MG63 (cell line): ENCODE results near the gene RPS15A. TPM values are rescaled to one million over a fixed set of nuclear protein-coding genes. Genes with fewer than 3 reads are reported as not detected.
"Not testable (repeated sequence)": the region's sequence is repeated elsewhere in the genome, so short reads cannot be mapped to it uniquely, and the experiment has no call there.

Experiments
- DNase-seq: peaks from one replicate; pipeline ENCODE4 v3.0.0-alpha.2; 2020
- H3K27me3 ChIP-seq: fragments of 250-450 bp; sonication (Bioruptor Pico); 2 replicates; pipeline ENCODE4 v1.5.1; 2020; ENCODE audit warnings: mild to moderate bottlenecking, moderate library complexity
- H3K36me3 ChIP-seq: fragments of 250-450 bp; sonication (Bioruptor Pico); 2 replicates; pipeline ENCODE4 v1.5.1; 2020; ENCODE audit warnings: mild to moderate bottlenecking, moderate library complexity
- H3K4me3 ChIP-seq: fragments of 250-450 bp; sonication (Bioruptor Pico); 2 replicates; pipeline ENCODE4 v1.5.1; 2020; ENCODE audit warnings: mild to moderate bottlenecking, moderate library complexity
- H3K9me3 ChIP-seq: fragments of 250-450 bp; sonication (Bioruptor Pico); 2 replicates; pipeline ENCODE4 v1.5.1; 2020; ENCODE audit warnings: mild to moderate bottlenecking, moderate library complexity
- total RNA-seq: library from RNA; depleted of rRNA; stranded (reverse); fragments of >200 nt; shearing (Covaris generic); gene quantifications from 2 replicates; pipeline ENCODE4 v1.2.3, GENCODE V29; 2014; ENCODE audit warnings: low replicate concordance; rRNA removed

The RPS15A gene
- total RNA-seq, 1 experiment from 2014 or later = 1,993 TPM

- H3K27me3 ChIP-seq, H3K4me3 ChIP-seq: not testable (repeated sequence)
Measured at GRCh38 chr16:18776334-18776733, 13.8 kb downstream of the RPS15A start.

GRCh38 chr16:18774651-18775050, 15.5 kb downstream of the RPS15A start:
- H3K36me3 ChIP-seq = peaks cover 11% of the 10 kb centered on the region
- not testable (repeated sequence) for H3K9me3 ChIP-seq, DNase-seq, H3K4me3 ChIP-seq, H3K27me3 ChIP-seq

More at GRCh38 chr16:18776334-18776733, 13.8 kb downstream of the RPS15A start:
- H3K36me3 ChIP-seq = peaks cover 16% of the 10 kb centered on the region
- not testable (repeated sequence) for H3K9me3 ChIP-seq, DNase-seq

- not testable (repeated sequence) for H3K27me3 ChIP-seq, DNase-seq, H3K4me3 ChIP-seq
Measured at GRCh38 chr16:18772171-18772570, 18.0 kb downstream of the RPS15A start.

GRCh38 chr16:18770336-18770962, 19.7 kb downstream of the RPS15A start:
- DNase-seq, H3K36me3 ChIP-seq, H3K4me3 ChIP-seq, H3K9me3 ChIP-seq, H3K27me3 ChIP-seq: not testable (repeated sequence)

More at GRCh38 chr16:18772171-18772570, 18.0 kb downstream of the RPS15A start:
- not testable (repeated sequence) for H3K9me3 ChIP-seq, H3K36me3 ChIP-seq

- H3K9me3 ChIP-seq, H3K4me3 ChIP-seq, H3K27me3 ChIP-seq, H3K36me3 ChIP-seq, DNase-seq: not testable (repeated sequence)
Measured at GRCh38 chr16:18767217-18767616, 22.9 kb downstream of the RPS15A start.

GRCh38 chr16:18762713-18763112, 27.4 kb downstream of the RPS15A start:
- H3K9me3 ChIP-seq, H3K36me3 ChIP-seq, H3K4me3 ChIP-seq, DNase-seq, H3K27me3 ChIP-seq: not testable (repeated sequence)

GRCh38 chr16:18759598-18760520, 30.3 kb downstream of the RPS15A start:
- H3K27me3 ChIP-seq, H3K36me3 ChIP-seq, H3K9me3 ChIP-seq, H3K4me3 ChIP-seq: not testable (repeated sequence)
- DNase-seq = peak; percentile 16

GRCh38 chr16:18757960-18758660, 32.0 kb downstream of the RPS15A start:
- H3K4me3 ChIP-seq, DNase-seq, H3K27me3 ChIP-seq, H3K36me3 ChIP-seq, H3K9me3 ChIP-seq: not testable (repeated sequence)

- not testable (repeated sequence) for H3K4me3 ChIP-seq, DNase-seq, H3K27me3 ChIP-seq, H3K9me3 ChIP-seq, H3K36me3 ChIP-seq
Measured at GRCh38 chr16:18756639-18757038, 33.5 kb downstream of the RPS15A start.

GRCh38 chr16:18742870-18743269, 47.3 kb downstream of the RPS15A start:
- not testable (repeated sequence) for H3K4me3 ChIP-seq, H3K27me3 ChIP-seq, DNase-seq, H3K9me3 ChIP-seq, H3K36me3 ChIP-seq

- H3K4me3 ChIP-seq, H3K36me3 ChIP-seq, DNase-seq, H3K9me3 ChIP-seq, H3K27me3 ChIP-seq: not testable (repeated sequence)
Measured at GRCh38 chr16:18740027-18740426, 50.1 kb downstream of the RPS15A start.

- DNase-seq, H3K9me3 ChIP-seq, H3K27me3 ChIP-seq, H3K4me3 ChIP-seq, H3K36me3 ChIP-seq: not testable (repeated sequence)
Measured at GRCh38 chr16:18738768-18739167, 51.4 kb downstream of the RPS15A start.

GRCh38 chr16:18734279-18734678, 55.9 kb downstream of the RPS15A start:
- not testable (repeated sequence) for H3K36me3 ChIP-seq, H3K4me3 ChIP-seq, H3K27me3 ChIP-seq, DNase-seq, H3K9me3 ChIP-seq

Other genes starting within 250 kb of the RPS15A start
- gene NOMO2, start 228.2 kb downstream of the RPS15A start, total RNA-seq = 197 and 244 TPM in 2 replicates
- gene ARL6IP1, start 11.2 kb upstream of the RPS15A start, total RNA-seq = 118 and 145 TPM in 2 replicates
- gene SMG1, start 136.1 kb upstream of the RPS15A start, total RNA-seq = 15.3 and 22.3 TPM in 2 replicates
- 6.2 and 6.9 TPM in 2 replicates for gene TMC7, start 193.6 kb upstream of the RPS15A start, total RNA-seq